ENCODE measurements around the gene SETD4. TPM values are rescaled to one million over a fixed set of nuclear protein-coding genes. Genes with fewer than 3 reads are reported as not detected.
A peak's percentile ranks its signal among the peaks of the same experiment; 100 is the strongest.

SETD4 gene
- total RNA-seq, 1 donor from 2014 or later: 28.4 TPM

DNA sequence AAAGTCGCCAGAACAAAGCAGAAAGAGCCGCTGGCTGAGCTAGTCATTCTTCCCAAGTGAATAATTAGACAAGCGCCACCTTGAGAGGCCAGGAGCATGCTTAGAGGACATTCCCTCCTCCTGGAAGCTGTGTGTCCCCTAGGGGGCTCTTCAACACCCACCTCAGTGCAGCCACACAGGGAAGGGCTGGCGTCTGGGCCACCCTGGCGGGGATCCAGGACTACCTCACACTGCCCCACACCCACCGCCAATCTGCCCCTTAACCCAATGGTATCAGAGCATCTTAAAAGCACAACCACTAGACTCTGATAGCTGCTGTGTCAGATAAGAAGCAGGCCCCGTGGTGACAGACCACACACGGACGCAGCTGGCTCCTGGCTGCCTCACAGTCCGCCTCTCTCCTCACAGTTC is 24.9 kb downstream of the SETD4 start:
- peaks cover 16% of the 10 kb centered on the region for H3K36me3 Mint-ChIP-seq (ENCODE audit: low read depth)

DNA sequence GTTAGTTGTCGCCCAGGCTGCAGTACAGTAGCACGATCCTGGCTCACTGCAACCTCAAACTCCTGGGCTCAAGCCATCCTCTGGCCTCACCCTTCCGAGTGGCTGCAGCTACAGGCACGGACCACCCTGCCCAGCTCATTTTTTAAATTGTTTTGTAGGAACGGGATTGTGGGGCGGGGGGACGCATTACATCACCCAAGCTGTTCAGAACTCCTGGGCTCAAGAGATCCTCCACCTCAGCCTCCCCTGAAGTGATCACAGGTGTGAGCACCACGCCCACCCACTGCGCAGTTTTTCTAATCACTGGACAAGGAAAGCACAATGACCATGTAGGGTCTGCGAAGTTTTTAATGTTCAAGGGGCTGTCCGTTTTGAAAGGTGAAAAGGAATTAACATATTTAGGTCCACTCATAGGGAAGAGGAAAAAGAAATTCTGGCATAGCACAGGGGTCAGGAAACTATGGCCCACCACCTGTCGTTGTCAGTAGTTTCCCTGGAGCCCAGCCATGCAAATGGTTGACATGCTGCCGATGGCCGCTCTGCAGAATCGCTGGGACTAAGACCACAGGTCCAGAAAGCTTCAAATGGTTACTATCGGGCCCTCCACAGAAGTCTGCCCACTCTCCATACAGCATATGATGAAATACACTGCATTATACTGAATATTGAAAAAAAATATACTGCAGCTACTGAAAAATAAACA is 26.0 kb downstream of the SETD4 start:
- Mint-ChIP-seq H3K9me3 (no peaks in the 10 kb centered on the region), H3K4me3 (no peak overlapping the region), H3K36me3 (ENCODE audit: low read depth) (peaks cover 16% of the 10 kb centered on the region), H3K4me1 (no peaks in the 10 kb centered on the region), H3K27ac (ENCODE audit: unreplicated experiment) (no peak overlapping the region), H3K27me3 (ENCODE audit: low read depth) (no peaks in the 10 kb centered on the region)
- TF ChIP-seq, protein P1, sequence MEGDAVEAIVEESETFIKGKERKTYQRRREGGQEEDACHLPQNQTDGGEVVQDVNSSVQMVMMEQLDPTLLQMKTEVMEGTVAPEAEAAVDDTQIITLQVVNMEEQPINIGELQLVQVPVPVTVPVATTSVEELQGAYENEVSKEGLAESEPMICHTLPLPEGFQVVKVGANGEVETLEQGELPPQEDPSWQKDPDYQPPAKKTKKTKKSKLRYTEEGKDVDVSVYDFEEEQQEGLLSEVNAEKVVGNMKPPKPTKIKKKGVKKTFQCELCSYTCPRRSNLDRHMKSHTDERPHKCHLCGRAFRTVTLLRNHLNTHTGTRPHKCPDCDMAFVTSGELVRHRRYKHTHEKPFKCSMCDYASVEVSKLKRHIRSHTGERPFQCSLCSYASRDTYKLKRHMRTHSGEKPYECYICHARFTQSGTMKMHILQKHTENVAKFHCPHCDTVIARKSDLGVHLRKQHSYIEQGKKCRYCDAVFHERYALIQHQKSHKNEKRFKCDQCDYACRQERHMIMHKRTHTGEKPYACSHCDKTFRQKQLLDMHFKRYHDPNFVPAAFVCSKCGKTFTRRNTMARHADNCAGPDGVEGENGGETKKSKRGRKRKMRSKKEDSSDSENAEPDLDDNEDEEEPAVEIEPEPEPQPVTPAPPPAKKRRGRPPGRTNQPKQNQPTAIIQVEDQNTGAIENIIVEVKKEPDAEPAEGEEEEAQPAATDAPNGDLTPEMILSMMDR (conservative IDR thresholded peaks at IDR 0.05): no peak
- no peak for DNase-seq (ENCODE audit: low read depth, low spot score)

More for the DNA sequence above, 24.9 kb downstream of the SETD4 start:
- TF ChIP-seq, protein P1 (conservative IDR thresholded peaks at IDR 0.05): no peak
- H3K27ac Mint-ChIP-seq (ENCODE audit: unreplicated experiment): no peak overlapping the region
- no peak for DNase-seq (ENCODE audit: low read depth, low spot score)
- H3K9me3 Mint-ChIP-seq: no peaks in the 10 kb centered on the region
- no peaks in the 10 kb centered on the region for H3K4me1 Mint-ChIP-seq
- H3K27me3 Mint-ChIP-seq (ENCODE audit: low read depth): no peaks in the 10 kb centered on the region
- H3K4me3 Mint-ChIP-seq: no peak overlapping the region

DNA sequence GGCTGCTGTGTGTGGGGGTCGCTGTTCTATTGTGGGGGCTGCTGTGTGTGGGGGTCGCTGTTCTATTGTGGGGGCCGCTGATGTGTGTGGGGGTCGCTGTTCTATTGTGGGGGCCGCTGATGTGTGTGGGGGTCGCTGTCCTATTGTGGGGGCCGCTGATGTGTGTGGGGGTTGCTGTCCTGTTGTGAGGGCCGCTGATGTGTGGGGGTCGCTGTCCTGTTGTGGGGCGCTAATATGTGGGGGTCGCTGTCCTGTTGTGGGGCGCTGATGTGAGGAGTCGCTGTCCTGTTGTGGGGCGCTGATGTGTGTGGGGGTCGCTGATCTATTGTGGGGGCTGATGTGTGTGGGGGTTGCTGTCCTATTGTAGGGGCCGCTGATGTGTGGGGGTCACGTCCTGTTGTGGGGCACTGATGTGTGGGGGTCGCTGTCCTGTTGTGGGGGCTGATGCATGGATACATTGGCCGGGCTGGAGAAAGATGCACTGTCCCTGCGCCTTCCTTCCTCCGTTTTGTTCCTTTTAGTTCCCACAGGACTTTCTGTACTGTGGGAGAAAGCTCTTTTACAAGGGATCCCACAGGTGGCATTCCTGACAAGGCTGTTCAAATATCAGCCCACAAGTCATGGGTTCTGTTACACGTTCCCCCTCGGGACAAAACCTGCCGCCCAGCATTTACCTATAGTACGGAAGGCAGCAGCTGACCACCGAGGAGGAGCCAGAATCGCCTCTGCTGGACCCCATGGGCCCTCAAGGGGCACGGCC is 27.5 kb downstream of the SETD4 start:
- Mint-ChIP-seq H3K27me3 (ENCODE audit: low read depth) (no peaks in the 10 kb centered on the region), H3K4me3 (no peak overlapping the region), H3K9me3 (no peaks in the 10 kb centered on the region), H3K27ac (ENCODE audit: unreplicated experiment) (peak overlapping the region; percentile 64), H3K4me1 (peaks cover 6% of the 10 kb centered on the region), H3K36me3 (ENCODE audit: low read depth) (peaks cover 11% of the 10 kb centered on the region)
- no peak for DNase-seq (ENCODE audit: low read depth, low spot score)
- TF ChIP-seq, protein P1 (conservative IDR thresholded peaks at IDR 0.05): no peak

DNA sequence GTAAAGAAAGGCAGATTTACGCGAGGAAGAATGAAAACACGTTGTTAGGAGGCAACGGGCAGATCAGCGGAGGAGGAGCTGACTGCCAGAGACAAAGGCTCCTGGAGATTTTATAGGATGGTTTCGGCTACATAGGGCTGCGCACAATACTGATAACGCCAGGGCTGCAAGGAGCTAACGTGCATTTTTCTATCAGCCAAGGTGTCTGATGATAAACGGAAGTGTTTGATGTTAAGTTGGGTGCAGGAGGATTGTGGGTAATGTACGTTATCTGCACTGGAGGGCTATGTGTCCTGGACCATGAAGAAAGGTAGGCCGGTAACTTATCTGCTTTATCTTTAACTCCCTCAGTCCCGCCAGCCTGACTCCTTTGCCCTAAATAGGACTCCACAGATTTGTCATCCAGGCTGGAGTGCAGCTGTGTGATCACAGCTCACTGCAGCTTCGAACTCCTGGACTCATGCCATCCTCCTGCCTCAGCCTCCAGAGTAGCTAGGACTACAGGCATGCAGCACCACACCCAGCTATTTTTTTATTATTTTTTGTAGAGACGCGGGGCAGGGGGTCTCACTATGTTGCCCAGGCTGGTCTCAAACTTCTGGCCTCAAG is 29.6 kb downstream of the SETD4 start:
- H3K27ac Mint-ChIP-seq (ENCODE audit: unreplicated experiment): no peak overlapping the region

DNA sequence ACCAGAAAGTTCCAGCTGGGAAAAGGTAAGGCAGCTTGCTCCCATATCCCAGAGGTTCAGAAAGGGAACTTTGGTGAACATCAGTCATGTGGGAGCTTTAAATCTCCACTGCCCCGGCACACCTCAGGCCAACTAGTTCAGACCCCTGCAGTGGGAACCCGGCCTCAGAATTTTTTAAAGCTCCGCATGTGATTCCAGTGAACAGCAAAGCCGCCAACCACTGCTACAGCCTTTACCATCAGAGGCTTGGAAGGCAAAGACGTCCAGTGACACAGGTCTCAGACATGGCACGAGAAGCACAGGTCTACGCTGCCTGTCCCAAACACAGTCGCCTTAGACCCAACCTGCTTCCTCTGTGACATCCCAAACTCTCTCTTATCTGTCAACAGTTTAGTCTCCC is 31.0 kb downstream of the SETD4 start:
- DNase-seq (ENCODE audit: low read depth, low spot score): no peak
- no peaks in the 10 kb centered on the region for H3K27me3 Mint-ChIP-seq (ENCODE audit: low read depth)
- no peak overlapping the region for H3K27ac Mint-ChIP-seq (ENCODE audit: unreplicated experiment)
- H3K4me1 Mint-ChIP-seq: peaks cover 6% of the 10 kb centered on the region
- no peak overlapping the region for H3K4me3 Mint-ChIP-seq
- H3K9me3 Mint-ChIP-seq: no peaks in the 10 kb centered on the region
- H3K36me3 Mint-ChIP-seq (ENCODE audit: low read depth): no peaks in the 10 kb centered on the region
- TF ChIP-seq, protein P1 (conservative IDR thresholded peaks at IDR 0.05): no peak

More for the DNA sequence above, 29.6 kb downstream of the SETD4 start:
- Mint-ChIP-seq H3K4me3 (no peak overlapping the region), H3K4me1 (peaks cover 6% of the 10 kb centered on the region), H3K36me3 (ENCODE audit: low read depth) (peaks cover 5% of the 10 kb centered on the region), H3K27me3 (ENCODE audit: low read depth) (no peaks in the 10 kb centered on the region), H3K9me3 (no peaks in the 10 kb centered on the region)
- TF ChIP-seq, protein P1 (conservative IDR thresholded peaks at IDR 0.05): no peak
- no peak for DNase-seq (ENCODE audit: low read depth, low spot score)
